Liver (tissue), 3 donors: Measurements from ENCODE around the gene SLC27A3.

Source experiments
- RAD21 ChIP-seq, 2 donors: IDR thresholded peaks; 2 replicates each; pipeline ENCODE4 v1.6.1; 2016; ENCODE audit warnings: antibody characterized with exemption in 2 of 2, mild to moderate bottlenecking in 2 of 2
- SP1 ChIP-seq: IDR thresholded peaks from 2 replicates; pipeline ENCODE4 v1.6.1; 2018; ENCODE audit warnings: antibody characterized with exemption, mild to moderate bottlenecking
- TAF1 ChIP-seq: conservative IDR thresholded peaks from 2 replicates; pipeline ENCODE4 v1.6.1; 2016; ENCODE audit warnings: antibody characterized with exemption, mild to moderate bottlenecking
- YY1 ChIP-seq: IDR thresholded peaks from 2 replicates; pipeline ENCODE4 v1.6.1; 2016; ENCODE audit warnings: antibody characterized with exemption, mild to moderate bottlenecking
- TF ChIP-seq, protein P1 (sequence below): IDR thresholded peaks from 2 replicates; pipeline ENCODE4 v1.6.1; 2016; ENCODE audit warnings: antibody characterized with exemption
- TF ChIP-seq, protein P2 (sequence below): fragments of 150-350 bp; IDR thresholded peaks from 2 replicates; pipeline ENCODE4 v1.5.1; 2017; ENCODE audit warnings: improper control_type of control experiment, low read depth, low read length; ENCODE audit not compliant: missing input control
- donor health status: healthy.
- donor health status: healthy.

DNA sequence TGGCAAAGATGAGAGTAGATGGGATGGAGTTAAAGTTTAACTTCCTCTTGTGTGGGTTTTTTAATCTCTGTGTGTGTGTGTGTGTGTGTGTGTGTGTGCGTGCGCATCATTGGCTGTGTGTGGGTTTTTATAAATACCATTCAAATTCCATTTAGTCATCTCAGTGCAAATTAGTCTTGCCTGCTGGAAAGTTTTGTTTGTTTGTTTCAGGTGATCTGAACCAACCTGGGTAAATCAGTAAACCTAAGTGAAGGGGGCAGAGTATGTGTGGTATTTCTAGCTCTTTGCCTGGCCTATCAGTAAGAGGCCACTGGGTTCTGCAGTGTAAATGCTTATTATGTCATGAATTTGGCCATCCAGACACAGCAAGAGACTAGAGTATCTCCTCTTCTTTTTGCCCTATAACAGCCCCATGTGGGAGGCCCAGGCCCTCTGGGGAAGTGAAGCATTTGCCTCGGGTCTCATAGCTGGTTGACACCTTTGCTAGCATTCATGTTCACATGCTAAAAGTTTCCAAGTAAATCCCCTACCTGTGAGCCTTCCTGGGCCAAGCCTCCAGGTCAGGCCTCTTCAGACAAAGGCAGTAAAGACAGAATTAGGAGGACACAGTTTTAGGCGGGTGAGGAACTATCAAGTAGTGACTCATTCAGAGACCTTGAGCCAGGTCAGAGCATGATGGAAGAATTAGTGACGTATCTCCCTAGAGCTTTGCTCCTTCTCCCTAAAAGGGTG lies 32.6 kb upstream of the SLC27A3 start:
- TF ChIP-seq, protein P1, sequence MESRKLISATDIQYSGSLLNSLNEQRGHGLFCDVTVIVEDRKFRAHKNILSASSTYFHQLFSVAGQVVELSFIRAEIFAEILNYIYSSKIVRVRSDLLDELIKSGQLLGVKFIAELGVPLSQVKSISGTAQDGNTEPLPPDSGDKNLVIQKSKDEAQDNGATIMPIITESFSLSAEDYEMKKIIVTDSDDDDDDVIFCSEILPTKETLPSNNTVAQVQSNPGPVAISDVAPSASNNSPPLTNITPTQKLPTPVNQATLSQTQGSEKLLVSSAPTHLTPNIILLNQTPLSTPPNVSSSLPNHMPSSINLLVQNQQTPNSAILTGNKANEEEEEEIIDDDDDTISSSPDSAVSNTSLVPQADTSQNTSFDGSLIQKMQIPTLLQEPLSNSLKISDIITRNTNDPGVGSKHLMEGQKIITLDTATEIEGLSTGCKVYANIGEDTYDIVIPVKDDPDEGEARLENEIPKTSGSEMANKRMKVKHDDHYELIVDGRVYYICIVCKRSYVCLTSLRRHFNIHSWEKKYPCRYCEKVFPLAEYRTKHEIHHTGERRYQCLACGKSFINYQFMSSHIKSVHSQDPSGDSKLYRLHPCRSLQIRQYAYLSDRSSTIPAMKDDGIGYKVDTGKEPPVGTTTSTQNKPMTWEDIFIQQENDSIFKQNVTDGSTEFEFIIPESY: peak; percentile 29
- TF ChIP-seq TAF1: no peak
- TF ChIP-seq, protein P2, sequence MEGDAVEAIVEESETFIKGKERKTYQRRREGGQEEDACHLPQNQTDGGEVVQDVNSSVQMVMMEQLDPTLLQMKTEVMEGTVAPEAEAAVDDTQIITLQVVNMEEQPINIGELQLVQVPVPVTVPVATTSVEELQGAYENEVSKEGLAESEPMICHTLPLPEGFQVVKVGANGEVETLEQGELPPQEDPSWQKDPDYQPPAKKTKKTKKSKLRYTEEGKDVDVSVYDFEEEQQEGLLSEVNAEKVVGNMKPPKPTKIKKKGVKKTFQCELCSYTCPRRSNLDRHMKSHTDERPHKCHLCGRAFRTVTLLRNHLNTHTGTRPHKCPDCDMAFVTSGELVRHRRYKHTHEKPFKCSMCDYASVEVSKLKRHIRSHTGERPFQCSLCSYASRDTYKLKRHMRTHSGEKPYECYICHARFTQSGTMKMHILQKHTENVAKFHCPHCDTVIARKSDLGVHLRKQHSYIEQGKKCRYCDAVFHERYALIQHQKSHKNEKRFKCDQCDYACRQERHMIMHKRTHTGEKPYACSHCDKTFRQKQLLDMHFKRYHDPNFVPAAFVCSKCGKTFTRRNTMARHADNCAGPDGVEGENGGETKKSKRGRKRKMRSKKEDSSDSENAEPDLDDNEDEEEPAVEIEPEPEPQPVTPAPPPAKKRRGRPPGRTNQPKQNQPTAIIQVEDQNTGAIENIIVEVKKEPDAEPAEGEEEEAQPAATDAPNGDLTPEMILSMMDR: no peak
- peak; percentile 89 for TF ChIP-seq SP1
- peak; percentile 85 for TF ChIP-seq YY1
- peak; percentile 27 to 48 for TF ChIP-seq RAD21 (IDR thresholded peaks at IDR 0.05)
